WTC11 (cell line): ENCODE measurements around the gene C15orf39. TPM values are rescaled to one million over a fixed set of nuclear protein-coding genes. Genes with fewer than 3 reads are reported as not detected.

Experiments
- ATAC-seq: fragments of 200-7000 bp; cut with Tn5 transposase; 2 replicates; pipeline ENCODE4 v1.10.0; 2021; ENCODE audit warnings: mild to moderate bottlenecking, moderate library complexity
- CTCF ChIA-PET: fragments of 300-600 bp; sonication (Branson Sonifier 250); formaldehyde crosslinking; loops from one replicate; lab custom pipeline; 2021; ENCODE audit warnings: antibody characterized with exemption; lab: Charles Lee
- POLR2A ChIA-PET: fragments of 350-600 bp; sonication (Branson Sonifier 250); formaldehyde crosslinking; loops from one replicate; lab custom pipeline; 2021; ENCODE audit warnings: antibody characterized with exemption; lab: Charles Lee
- DNase-seq: peaks from one replicate; pipeline ENCODE4 v3.0.0; 2021; ENCODE audit warnings: low spot score
- H3K27ac Mint-ChIP-seq: 2 replicates; pipeline ENCODE4 v1.8.0; 2021; ENCODE audit warnings: mixed read lengths
- H3K27me3 Mint-ChIP-seq: 2 replicates; pipeline ENCODE4 v1.8.0; 2021; ENCODE audit warnings: low read depth, mild to moderate bottlenecking, moderate library complexity, mixed read lengths
- H3K36me3 Mint-ChIP-seq: 2 replicates; pipeline ENCODE4 v1.8.0; 2021; ENCODE audit warnings: mixed read lengths
- H3K4me1 Mint-ChIP-seq: 2 replicates; pipeline ENCODE4 v1.8.0; 2022; ENCODE audit warnings: mixed read lengths
- H3K4me3 Mint-ChIP-seq: 2 replicates; pipeline ENCODE4 v1.8.0; 2021; ENCODE audit warnings: mild to moderate bottlenecking, moderate library complexity, mixed read lengths
- H3K9me3 Mint-ChIP-seq: 2 replicates; pipeline ENCODE4 v1.8.0; 2021; ENCODE audit warnings: mixed read lengths
- ATF1 ChIP-seq: sonication (generic); formaldehyde crosslinking; IDR thresholded peaks from 2 replicates; pipeline ENCODE4 v1.8.1; 2023; ENCODE audit warnings: mild to moderate bottlenecking, moderate library complexity, missing genetic modification reagents
- ATF2 ChIP-seq: sonication (generic); formaldehyde crosslinking; IDR thresholded peaks from 2 replicates; pipeline ENCODE4 v1.8.1; 2022; ENCODE audit warnings: low read depth, missing genetic modification reagents, borderline replicate concordance
- ELF4 ChIP-seq: sonication (generic); formaldehyde crosslinking; IDR thresholded peaks from 2 replicates; pipeline ENCODE4 v1.8.1; 2022; ENCODE audit warnings: low read depth, mild to moderate bottlenecking, moderate library complexity, missing genetic modification reagents
- ERG ChIP-seq: fragments of 250-450 bp; sonication (Bioruptor Pico); IDR thresholded peaks from 2 replicates; pipeline ENCODE4 v1.8.0; 2021; ENCODE audit warnings: mild to moderate bottlenecking
- ETV6 ChIP-seq: sonication (generic); formaldehyde crosslinking; IDR thresholded peaks from 2 replicates; pipeline ENCODE4 v1.8.1; 2022; ENCODE audit warnings: mild to moderate bottlenecking, missing genetic modification reagents
- FOXP1 ChIP-seq: sonication (generic); formaldehyde crosslinking; IDR thresholded peaks from 2 replicates; pipeline ENCODE4 v1.8.0; 2022; ENCODE audit warnings: missing genetic modification reagents, mild to moderate bottlenecking, moderate library complexity, borderline replicate concordance
- HMGA2 ChIP-seq: fragments of 250-450 bp; sonication (Bioruptor Pico); IDR thresholded peaks from 2 replicates; pipeline ENCODE4 v1.4.0; 2021; ENCODE audit warnings: mild to moderate bottlenecking, moderate library complexity
- KAT7 ChIP-seq: sonication (generic); formaldehyde crosslinking; IDR thresholded peaks from 2 replicates; pipeline ENCODE4 v1.8.1; 2023; ENCODE audit warnings: missing genetic modification reagents, mild to moderate bottlenecking, borderline replicate concordance
- NR3C1 ChIP-seq: sonication (generic); formaldehyde crosslinking; conservative IDR thresholded peaks from 2 replicates; pipeline ENCODE4 v1.8.1; 2023; ENCODE audit warnings: low read depth, mild to moderate bottlenecking, missing genetic modification reagents
- TEAD1 ChIP-seq: sonication (generic); formaldehyde crosslinking; IDR thresholded peaks from 2 replicates; pipeline ENCODE4 v1.8.0; 2022; ENCODE audit warnings: mild to moderate bottlenecking, missing genetic modification reagents
- USF2 ChIP-seq: sonication (generic); formaldehyde crosslinking; IDR thresholded peaks from 2 replicates; pipeline ENCODE4 v1.8.1; 2023; ENCODE audit warnings: mild to moderate bottlenecking, missing genetic modification reagents, moderate library complexity
- ZBTB21 ChIP-seq: sonication (generic); formaldehyde crosslinking; IDR thresholded peaks from 2 replicates; pipeline ENCODE4 v1.8.1; 2023; ENCODE audit warnings: mild to moderate bottlenecking, missing genetic modification reagents, borderline replicate concordance
- ZNF232 ChIP-seq: sonication (generic); formaldehyde crosslinking; IDR thresholded peaks from 2 replicates; pipeline ENCODE4 v1.8.0; 2022; ENCODE audit warnings: mild to moderate bottlenecking, missing genetic modification reagents
- ZNF416 ChIP-seq: fragments of 250-450 bp; sonication (Bioruptor Pico); IDR thresholded peaks from 2 replicates; pipeline ENCODE4 v1.9.0; 2021; ENCODE audit warnings: mild to moderate bottlenecking, inconsistent platforms
- ZNF512 ChIP-seq: sonication (generic); formaldehyde crosslinking; IDR thresholded peaks from 2 replicates; pipeline ENCODE4 v1.8.1; 2022; ENCODE audit warnings: missing genetic modification reagents, borderline replicate concordance
- ZNF532 ChIP-seq: fragments of 250-450 bp; sonication (Bioruptor Pico); IDR thresholded peaks from 2 replicates; pipeline ENCODE4 v1.9.0; 2021; ENCODE audit warnings: mild to moderate bottlenecking, borderline replicate concordance
- total RNA-seq: library from RNA; stranded (reverse); gene quantifications from 3 replicates; pipeline ENCODE4 v1.2.3, GENCODE V29; 2021

Gene C15orf39
- total RNA-seq, 1 experiment from 2014 or later, result 52.8 TPM

GRCh38 chr15:75182187-75183131 lies 19.2 kb upstream of the C15orf39 start:
- H3K27me3 Mint-ChIP-seq, result peaks cover 19% of the 10 kb centered on the region
- DNase-seq, result peak; percentile 36
- TF ChIP-seq USF2 (CRISPR knock-in tag), result peak; percentile 34; the same call in 1 of the 2 replicates
- TF ChIP-seq ATF2, result no peak
- TF ChIP-seq ATF1, result no peak
- no peak for TF ChIP-seq ZNF232 (CRISPR knock-in tag)
- no peak overlapping the region for H3K27ac Mint-ChIP-seq
- H3K9me3 Mint-ChIP-seq, result no peaks in the 10 kb centered on the region
- POLR2A ChIA-PET, result interaction anchor here (0.6 to 0.7 kb wide), 2 partner anchors 9 to 26 kb away, joined by 3 to 7 read pairs; no protein-coding TSS in a partner anchor
- ATAC-seq, result peak; percentile 36
- CTCF ChIA-PET, result interaction anchor here (0.6 to 3.3 kb wide), 15 partner anchors 9 to 159 kb away, joined by 3 to 24 read pairs (median 4); partner anchors contain the start of genes C15orf39 and PPCDC
- no peak overlapping the region for H3K4me3 Mint-ChIP-seq
- H3K4me1 Mint-ChIP-seq, result peaks cover 48% of the 10 kb centered on the region
- H3K36me3 Mint-ChIP-seq, result no peaks in the 10 kb centered on the region

- ATAC-seq (peak; percentile 21; the same call in 1 of the 2 replicates), DNase-seq (no peak)
- Mint-ChIP-seq H3K4me3 (no peak overlapping the region), H3K4me1 (peaks cover 25% of the 10 kb centered on the region), H3K36me3 (0 out of 2 replicates have a peak, but pooled peaks cover 2% of the 10 kb centered on the region), H3K27me3 (peaks cover 2% of the 10 kb centered on the region; the same call in 1 of the 2 replicates)
- ChIA-PET CTCF (interaction anchor here (0.9 to 1.8 kb wide), 2 partner anchors 16 to 156 kb away, joined by 3 to 8 read pairs; partner anchors contain the start of gene C15orf39), POLR2A (interaction anchor here (0.7 kb wide), 1 partner anchor 13 kb away, joined by 5 read pairs; no protein-coding TSS in a partner anchor)
- no peak for TF ChIP-seq NR3C1 (CRISPR knock-in tag)
- TF ChIP-seq, all 79 proteins: peak for 0
- Mint-ChIP-seq H3K9me3 (peaks cover 13% of the 10 kb centered on the region), H3K27ac (no peak overlapping the region)
Measured at GRCh38 chr15:75185271-75186029, 16.2 kb upstream of the C15orf39 start.

GRCh38 chr15:75186044-75186443 lies 15.6 kb upstream of the C15orf39 start:
- Mint-ChIP-seq H3K9me3 (peaks cover 18% of the 10 kb centered on the region), H3K36me3 (peaks cover 8% of the 10 kb centered on the region), H3K4me1 (peaks cover 21% of the 10 kb centered on the region), H3K27me3 (peaks cover 2% of the 10 kb centered on the region; the same call in 1 of the 2 replicates), H3K4me3 (no peak overlapping the region), H3K27ac (no peak overlapping the region)
- POLR2A ChIA-PET, result interaction anchor here (0.5 kb wide), 1 partner anchor 324 kb away, joined by 5 read pairs; no protein-coding TSS in a partner anchor
- no peak for DNase-seq
- no peak for ATAC-seq
- CTCF ChIA-PET, result interaction anchor here (0.9 to 1.8 kb wide), 2 partner anchors 15 to 157 kb away, joined by 3 to 8 read pairs; partner anchors contain the start of gene C15orf39
- TF ChIP-seq ZNF532 (CRISPR knock-in tag) (no peak), TEAD1 (CRISPR knock-in tag) (no peak), ZNF512 (CRISPR knock-in tag) (no peak), ZNF416 (CRISPR knock-in tag) (no peak), ERG (CRISPR knock-in tag) (no peak), FOXP1 (CRISPR knock-in tag) (no peak), ZNF232 (CRISPR knock-in tag) (no peak), ELF4 (no peak), KAT7 (no peak), HMGA2 (no peak), ZBTB21 (CRISPR knock-in tag) (no peak), ETV6 (CRISPR knock-in tag) (no peak), ATF1 (no peak)
